IMR-90 (cell line): Measurements from ENCODE around the gene GDNF. TPM values are rescaled to one million over a fixed set of nuclear protein-coding genes. Genes with fewer than 3 reads are reported as not detected.

Source experiments
- NFE2L2 ChIP-seq: fragments of 150-350 bp; IDR thresholded peaks from 2 replicates; pipeline ENCODE4 v1.6.1; 2016; ENCODE audit warnings: low read depth, mild to moderate bottlenecking, low read length
- POLR2A ChIP-seq: IDR thresholded peaks from 2 replicates; pipeline ENCODE4 v1.6.1; 2012; ENCODE audit warnings: mild to moderate bottlenecking, low read depth, low read length
- RAD21 ChIP-seq: IDR thresholded peaks from 2 replicates; pipeline ENCODE4 v1.6.1; 2012; ENCODE audit warnings: low read length, improper control_type of control experiment
- SMC3 ChIP-seq: fragments of 150-350 bp; IDR thresholded peaks from 2 replicates; pipeline ENCODE4 v1.6.1; 2016; ENCODE audit warnings: low read depth, mild to moderate bottlenecking, antibody characterized with exemption, low read length, moderate library complexity
- polyA plus RNA-seq, 3 experiments: library from polyadenylated mRNA; depleted of rRNA; stranded (reverse); fragments of >200 nt; gene quantifications; 2 replicates each; pipeline ENCODE4 v1.2.3, GENCODE V29; 2012; ENCODE audit warnings: low replicate concordance in 1 of 3
- total RNA-seq: library from RNA; depleted of rRNA; stranded (reverse); fragments of >200 nt; gene quantifications from 2 replicates; pipeline ENCODE4 v1.2.3, GENCODE V29; 2012
- TF ChIP-seq, protein P1 (sequence below): conservative IDR thresholded peaks from 2 replicates; pipeline ENCODE4 v1.5.1; 2012; ENCODE audit warnings: mild to moderate bottlenecking, low read depth, low read length, improper control_type of control experiment

GDNF gene
- total and polyA plus RNA-seq, 2 of the 4 experiments (the other 2 are of a cell fraction) = 0.18 to 0.82 TPM

GRCh38 chr5:37834542-37835379 lies 5.1 kb downstream of the GDNF start (continued):
- TF ChIP-seq, protein P1, sequence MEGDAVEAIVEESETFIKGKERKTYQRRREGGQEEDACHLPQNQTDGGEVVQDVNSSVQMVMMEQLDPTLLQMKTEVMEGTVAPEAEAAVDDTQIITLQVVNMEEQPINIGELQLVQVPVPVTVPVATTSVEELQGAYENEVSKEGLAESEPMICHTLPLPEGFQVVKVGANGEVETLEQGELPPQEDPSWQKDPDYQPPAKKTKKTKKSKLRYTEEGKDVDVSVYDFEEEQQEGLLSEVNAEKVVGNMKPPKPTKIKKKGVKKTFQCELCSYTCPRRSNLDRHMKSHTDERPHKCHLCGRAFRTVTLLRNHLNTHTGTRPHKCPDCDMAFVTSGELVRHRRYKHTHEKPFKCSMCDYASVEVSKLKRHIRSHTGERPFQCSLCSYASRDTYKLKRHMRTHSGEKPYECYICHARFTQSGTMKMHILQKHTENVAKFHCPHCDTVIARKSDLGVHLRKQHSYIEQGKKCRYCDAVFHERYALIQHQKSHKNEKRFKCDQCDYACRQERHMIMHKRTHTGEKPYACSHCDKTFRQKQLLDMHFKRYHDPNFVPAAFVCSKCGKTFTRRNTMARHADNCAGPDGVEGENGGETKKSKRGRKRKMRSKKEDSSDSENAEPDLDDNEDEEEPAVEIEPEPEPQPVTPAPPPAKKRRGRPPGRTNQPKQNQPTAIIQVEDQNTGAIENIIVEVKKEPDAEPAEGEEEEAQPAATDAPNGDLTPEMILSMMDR = no peak
- TF ChIP-seq POLR2A (no peak), SMC3 (no peak), RAD21 (no peak), NFE2L2 (no peak)
